Activated CD4-positive, CD25-positive, alpha-beta regulatory T cell treated with anti-CD3 and anti-CD28 coated beads, Interleukin-2, amount 50 U/mL, for 16 hours (primary cell): ENCODE measurements around the gene DIRAS1.

ENCODE experiments used
- DNase-seq: peaks from one replicate; pipeline ENCODE4 v3.0.0-alpha.2; 2020; ENCODE audit warnings: low read depth, low spot score

Gene DIRAS1, protein sequence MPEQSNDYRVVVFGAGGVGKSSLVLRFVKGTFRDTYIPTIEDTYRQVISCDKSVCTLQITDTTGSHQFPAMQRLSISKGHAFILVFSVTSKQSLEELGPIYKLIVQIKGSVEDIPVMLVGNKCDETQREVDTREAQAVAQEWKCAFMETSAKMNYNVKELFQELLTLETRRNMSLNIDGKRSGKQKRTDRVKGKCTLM

DNA sequence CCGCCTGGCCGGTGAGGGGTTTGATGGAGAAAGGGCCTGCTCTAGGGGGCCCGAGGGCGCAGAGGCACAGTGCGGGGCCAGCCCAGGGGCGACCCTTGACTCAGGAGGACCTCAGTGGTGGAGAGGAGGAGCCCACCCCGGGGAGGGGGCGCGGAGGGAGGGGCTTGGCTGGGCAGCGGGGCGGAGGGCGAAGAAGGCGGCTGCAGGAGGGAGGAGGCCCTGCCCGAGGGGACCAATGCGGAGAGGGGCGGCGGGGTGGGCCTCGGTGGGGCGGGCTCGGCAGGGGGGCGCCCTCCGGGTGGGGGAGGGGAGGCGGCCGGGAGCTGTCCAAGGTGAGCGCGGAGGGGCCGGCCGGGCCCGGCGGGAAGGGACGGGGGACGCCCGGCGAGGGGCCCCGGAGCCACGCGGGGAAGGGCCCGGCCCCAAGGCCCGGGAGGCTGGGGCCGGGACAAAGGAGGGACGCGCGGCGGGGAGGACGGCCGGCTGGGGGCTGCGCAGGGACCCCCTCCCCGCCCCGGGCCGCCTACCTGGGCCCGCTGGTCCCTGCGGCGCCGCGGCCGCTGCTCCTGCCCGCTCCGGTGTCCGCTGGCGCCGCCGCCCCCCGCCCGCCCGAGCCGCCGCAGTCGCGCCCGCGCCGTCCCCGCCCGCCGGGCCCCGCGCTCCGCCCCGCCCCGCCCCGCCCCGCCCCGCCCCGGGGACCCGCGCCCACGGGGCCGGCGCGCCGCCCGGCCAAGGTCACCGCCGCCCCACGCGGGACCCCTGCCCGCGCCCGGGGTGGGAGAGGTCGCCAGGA lies at the start of gene DIRAS1:
DIRAS1 (minus strand) TSS at position 596 of the 793 bp plus-strand sequence. CDS start 3,566 bp downstream, outside the sequence.
- no peak for DNase-seq

DNA sequence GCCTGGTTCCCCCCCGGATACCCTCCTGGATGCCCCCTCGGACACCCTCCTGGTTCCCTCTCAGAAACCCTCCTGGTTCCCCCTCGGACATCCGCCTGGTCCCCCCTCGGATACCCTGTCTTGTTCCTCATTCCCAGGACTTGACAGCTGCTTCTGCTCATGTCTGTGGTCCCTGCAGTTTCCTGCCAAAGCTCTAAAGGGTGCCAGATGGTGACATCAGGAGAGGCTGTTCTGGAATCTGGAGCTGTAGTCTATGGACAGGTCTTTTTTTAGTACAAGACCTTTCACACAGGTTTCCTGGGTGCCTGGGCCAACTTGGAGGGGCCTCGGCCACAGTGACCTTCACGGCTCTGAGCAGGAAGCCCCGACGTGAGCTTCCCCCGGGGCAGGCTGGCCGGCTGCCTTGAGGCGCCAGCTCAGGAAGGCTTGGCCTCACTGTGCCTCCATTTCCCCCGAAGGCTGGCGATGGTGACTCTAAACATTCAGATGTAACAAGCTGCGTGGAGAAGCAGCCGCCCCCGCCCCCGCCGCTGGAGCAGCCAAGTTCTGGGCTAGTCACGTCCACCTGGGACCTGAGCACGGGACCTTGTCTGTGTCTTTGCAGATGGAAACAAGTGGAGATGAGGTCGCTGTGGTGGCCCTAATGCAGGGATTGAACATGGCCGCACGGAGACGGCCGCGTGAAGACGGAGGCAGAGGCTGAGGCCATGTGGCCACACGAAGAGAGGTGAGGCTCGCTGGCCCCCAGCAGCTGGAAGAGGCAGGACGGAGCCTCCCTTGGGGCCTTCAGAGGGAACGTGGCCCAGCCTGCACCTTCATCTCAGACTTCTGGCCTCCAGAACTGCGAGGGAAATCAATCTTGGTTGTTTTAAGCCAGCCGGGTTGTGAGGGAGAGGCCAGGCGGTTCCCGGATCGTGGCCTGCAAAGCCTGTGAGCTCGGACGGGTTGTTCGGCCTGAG lies 49.2 kb upstream of the DIRAS1 start:
- no peak for DNase-seq

DNA sequence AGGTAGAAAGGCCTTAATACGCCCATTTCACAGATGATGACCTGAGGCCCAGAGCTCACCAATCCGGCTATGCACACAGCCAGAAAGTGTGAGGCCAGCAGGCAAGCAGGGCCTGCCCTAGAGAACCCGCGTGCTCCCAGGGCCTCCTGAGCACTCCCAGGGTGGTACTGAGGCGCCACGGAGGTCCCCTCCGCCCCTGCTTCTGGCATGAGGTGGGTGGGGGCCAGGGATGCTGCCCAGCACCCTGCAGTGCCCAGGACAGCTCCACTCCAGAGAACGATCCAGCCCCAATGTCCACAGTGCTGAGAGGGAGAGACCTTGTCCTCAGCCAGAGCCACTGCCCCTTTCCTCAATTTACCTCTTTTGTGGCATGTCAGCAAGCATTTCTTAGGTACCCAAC lies 48.0 kb upstream of the DIRAS1 start:
- DNase-seq = no peak

DNA sequence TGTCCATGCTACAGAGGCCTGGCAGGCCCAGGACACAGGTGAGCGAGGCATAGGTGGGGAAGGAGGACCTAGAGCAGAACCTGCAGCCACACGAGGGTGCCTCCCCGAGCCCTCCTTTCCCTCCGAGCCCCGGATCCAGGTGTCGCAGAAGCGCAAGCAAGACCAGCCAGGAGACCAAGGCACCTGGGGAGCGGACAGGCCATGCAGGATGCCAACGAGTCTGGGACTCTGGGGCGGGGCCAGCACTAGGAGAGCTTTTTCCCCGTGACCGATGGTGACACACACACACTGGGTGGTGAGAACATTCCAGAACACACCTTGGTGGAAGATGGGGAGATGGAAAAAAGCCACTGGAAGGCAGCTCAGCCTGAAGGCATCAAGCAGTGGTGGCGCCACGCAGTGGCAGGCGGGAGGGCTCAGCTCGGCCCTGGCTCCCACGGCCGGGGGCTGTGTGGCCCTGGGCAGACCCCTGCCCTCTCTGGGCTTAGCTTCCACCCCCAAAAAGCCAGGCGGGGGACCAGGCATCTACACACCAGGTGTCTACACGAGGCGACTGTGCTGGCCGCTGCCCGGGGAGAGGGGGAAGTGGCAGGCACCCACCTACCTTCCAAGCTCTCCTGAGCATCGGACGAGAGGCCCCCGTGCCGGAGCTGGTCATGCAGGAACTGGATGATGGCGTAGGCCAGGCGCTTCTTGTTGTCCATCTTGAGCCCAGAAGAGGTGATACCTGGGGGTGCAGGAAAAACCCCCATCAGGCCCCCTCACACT lies 47.4 kb upstream of the DIRAS1 start:
- no peak for DNase-seq

DNA sequence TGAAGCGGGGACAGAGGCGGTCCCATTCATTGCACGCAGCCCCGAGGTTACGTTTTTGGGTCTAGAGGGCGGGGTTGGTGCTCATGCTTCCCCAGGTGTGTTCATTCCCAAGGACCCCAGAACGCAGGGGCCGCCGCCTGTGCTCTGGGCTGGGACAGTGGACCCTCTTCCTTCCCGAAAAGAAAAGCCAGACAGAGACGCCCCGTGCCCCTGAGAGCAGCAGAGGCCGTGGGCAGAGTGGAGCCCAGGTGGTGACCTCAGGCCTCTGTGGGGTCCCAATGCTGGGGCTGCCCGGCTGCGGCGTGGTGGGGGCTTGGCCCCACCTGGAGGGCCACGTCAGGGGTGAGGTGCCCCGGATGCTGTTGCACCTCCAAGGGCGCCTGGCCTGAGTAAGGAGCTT lies 46.5 kb upstream of the DIRAS1 start:
- no peak for DNase-seq

DNA sequence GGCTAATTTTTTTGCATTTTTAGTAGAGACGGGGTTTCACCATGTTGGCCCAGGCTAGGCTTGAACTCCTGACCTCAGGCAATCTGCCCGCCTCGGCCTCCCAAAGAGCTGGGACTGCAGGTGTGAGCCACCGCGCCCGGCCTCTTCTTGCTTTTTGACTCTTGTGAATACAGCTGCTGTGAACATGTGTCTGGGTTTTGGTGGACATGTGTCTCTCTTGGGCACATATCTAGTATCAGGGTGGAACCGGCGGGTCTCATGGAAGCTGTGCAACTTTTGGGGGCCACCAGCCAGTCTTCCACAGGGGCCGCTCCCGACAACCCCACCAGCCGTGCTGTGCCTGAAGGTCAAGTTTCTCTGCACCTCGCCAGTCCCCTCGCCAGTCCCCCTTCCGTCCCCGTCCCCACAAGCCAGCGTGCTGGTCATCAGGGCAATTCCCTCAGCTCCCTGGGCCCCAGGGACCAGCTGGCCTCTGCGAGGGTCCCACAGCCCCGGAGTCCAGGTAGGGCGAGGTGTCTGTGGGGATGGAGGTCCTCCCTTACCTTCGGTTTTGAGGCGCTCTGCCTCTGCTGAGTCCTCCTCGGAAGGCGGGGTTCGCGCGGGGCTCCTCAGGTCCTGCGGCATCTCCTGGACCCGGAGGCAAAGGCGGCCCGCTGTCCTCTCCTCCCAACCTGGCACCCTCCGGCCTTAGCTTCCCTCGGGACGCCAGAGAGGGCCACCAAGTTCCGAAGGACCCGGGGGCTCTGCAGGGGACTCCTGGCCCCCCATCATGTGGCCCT lies 45.6 kb upstream of the DIRAS1 start:
- no peak for DNase-seq

DNA sequence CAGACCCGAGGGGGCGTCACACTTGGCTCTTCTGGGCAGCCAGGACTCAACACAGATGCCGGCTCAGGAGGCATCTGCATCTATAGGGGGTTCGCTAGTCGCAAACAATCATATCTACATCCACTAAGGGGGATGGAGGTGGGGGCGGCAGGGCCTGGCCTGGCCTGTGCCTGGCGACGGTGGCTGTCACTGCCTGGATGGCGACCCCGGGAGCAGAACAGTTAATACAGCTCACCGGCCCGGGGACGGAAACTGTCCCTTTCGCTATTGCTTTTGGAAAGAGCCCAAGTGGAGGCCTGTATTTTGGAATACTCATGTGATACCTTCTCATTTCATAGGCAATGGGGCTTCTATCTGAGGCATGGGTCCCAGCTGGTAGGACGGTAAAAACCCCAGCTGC lies 44.2 kb upstream of the DIRAS1 start:
- no peak for DNase-seq

DNA sequence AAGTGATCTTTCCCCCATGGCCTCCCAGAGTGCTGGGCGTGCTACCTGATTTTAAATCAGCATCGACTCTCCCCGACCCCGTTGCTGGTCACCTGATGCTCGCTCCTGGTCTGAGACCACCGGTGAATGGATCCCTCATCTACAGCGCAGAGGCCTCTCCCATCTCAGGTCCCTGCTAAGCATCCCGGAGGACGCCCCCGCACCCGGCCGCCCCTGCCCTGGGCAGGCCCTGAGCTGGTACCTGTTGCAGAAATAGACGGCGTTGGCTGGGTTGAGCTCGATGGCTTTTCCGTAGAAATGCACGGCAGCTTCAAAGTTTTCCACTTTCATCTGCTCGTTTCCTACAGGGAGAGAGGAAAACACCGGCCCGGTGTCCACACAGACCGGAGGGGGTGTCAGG lies 43.8 kb upstream of the DIRAS1 start:
- DNase-seq = no peak

DNA sequence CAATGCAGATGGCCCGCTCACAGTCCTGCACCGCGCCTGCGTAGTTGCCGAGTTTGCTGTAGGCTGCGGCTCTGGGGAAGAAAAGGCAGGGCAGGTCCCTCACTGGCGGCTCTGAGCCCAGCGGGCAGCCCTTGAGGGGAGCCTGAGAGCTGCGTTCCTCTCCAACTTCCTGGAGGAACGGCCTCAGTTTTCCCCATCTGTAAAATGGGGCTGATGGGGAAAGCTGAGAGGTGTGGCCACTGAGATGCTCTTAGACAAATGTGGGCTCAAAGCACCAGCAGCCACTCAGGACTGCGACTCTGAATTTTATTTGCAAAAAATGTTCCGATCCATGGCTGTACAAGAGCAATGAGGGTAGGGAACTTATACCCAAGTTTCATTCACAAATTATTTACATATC lies 42.5 kb upstream of the DIRAS1 start:
- DNase-seq = no peak

DNA sequence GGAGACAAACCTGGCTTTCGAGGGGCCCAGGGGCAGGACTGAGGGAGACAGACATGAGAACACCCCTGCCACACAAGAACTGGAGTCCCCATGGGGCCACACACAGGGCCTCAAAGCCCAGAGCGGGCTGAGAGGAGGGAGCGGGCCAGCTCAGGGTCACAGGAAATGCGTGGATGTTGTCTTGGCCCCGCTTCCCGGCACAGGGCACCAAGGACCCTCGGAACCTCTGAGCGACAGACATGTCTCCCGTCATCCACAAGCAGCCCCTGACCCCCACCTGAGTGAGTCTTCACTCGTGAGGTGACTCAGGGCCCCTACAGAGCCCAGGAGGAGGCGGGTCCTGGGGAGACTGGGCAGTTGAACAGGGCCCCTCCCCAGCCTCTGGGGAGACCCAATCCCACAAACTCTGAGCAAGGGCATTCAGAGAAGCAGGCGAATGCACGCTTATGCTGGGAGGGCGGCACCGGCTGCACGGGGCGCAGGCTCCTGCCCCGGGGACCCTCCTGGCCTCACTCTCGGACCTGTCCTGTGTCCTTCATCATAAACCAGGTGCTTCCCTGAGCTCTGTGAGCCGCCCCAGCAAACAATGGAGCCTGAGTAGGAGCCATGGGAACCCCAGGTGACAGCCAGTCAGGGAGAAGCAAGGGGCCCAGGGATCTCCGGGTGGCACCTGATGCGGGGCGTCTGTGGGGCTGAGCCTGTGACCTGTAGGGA lies 41.8 kb upstream of the DIRAS1 start:
- DNase-seq = no peak

DNA sequence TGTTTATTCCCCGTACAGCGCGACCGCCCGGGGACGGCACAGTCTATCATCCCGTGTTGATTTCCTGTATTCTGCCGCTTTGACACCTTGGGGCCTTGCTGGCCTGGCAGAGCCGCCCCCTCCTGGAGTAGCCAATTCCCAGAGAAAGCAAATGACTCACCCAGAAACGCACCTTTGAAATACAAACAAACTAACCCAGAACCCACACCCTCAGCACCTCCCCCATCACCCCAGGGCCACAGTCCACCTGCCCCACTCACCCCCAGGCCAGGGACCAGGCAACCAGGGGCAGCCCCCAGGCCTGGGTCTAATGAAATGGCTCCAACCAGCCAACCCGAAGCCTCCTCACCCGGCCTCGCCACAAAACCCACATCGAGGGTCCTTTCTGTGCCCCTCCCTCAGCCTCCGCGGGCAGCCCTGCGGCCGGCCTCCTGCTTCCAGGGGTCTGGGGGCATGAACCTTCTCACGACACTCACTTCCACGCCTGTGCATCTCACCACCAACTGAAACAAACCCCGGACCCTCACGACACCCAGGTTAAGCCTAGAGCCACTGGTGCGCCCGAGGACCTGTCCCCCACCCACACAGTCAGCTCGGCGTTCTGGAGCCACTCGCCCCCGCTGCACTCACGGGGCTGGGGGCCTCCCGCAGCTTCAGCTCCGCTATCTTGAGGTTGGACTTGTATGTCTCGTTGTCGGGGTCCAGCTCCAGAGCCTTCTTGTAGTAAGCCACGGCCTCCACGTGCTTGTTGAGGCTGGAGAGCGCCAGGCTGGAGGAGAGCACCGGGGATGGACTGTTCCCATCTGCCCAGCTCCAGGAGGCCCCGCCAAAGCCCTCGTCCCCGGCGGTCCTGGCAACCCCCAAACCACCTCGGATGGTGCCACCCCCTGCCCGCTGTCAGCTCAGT lies 41.0 kb upstream of the DIRAS1 start:
- DNase-seq = no peak

DNA sequence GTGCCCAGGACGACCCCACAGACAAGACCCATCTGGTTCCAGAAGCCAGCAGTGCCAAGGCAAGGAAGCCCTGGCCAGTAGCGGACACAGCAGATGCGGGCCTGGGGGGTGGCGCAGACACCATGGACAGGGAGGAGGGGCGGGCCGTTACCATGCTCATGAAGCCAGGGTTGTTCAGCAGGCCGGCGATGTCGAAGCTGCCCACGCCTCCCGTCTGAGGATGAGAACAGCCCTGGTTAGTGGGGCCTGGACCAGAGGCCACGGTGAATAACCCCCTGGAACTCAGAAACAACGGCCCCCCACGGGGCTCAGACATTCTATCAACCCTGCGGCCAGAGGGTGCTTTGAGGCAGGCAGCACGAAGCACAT lies 40.1 kb upstream of the DIRAS1 start:
- DNase-seq = no peak

DNA sequence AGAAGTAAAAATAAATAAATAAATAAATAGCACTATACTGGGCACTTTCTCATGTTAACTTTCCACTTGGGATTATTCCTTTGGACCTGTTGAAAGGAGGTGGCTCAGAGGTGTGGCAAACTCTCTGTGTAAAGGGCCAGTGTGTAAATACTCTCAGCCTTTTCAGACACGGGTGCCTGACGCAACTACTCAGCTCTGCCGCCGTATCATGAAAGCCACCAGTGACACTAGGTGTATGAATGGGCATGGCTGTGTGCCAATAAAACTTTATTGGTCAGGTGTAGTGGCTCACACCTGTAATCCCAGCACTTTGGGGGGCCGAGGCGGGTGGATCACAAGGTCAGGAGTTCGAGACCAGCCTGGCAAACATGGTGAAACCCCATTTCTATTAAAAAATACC lies 38.8 kb upstream of the DIRAS1 start:
- DNase-seq = no peak

DNA sequence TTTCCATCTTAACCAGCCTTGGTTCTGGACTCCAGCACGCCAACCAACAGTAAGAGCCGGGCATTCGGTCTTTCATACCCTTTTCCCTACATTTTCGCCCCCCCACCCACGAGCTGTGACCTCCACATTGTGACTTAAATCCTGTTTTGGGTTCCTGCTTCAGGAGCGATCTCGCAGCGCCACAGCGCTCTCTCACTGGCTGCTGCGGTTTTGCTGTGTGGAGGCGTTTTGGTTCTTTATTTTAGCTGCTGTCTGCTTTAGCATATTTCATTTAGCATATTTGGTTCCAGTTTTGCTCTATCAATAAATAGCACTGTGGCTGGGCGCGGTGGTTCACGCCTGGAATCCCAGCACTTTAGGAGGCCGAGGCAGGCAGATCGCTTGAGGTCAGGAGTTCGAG lies 38.2 kb upstream of the DIRAS1 start:
- DNase-seq = no peak

DNA sequence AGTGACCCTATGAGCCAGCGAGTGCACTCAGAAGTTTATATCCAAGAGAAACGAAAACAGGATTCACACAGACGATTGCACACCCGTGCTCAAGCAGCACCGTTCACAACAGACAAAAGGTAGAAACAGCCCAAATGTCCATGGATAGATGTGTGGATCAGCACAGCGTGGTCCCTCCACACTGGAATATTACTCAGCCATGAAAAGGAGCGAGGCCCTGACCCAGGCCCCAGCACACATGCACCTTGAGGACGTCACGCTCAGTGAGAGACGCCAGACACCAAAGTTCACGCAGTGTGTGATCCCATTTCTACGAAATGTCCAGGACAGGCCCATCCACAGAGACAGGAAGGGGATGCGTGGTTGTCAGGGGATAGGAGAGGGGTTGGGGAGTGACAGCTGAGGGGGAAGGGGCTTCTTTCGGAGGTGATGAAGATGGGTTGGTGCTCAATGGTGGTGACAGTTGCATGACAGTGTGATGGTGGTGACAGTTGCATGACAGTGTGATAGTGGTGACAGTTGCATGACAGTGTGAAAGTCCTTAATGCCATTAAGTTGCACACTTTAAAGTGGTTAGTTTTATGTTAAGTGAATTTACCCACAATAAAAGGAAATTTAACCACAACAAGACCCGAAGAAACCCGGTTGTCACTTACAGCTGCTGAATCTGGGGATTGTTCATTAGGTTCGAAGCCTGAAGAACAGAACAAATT lies 37.6 kb upstream of the DIRAS1 start:
- DNase-seq = no peak

DNA sequence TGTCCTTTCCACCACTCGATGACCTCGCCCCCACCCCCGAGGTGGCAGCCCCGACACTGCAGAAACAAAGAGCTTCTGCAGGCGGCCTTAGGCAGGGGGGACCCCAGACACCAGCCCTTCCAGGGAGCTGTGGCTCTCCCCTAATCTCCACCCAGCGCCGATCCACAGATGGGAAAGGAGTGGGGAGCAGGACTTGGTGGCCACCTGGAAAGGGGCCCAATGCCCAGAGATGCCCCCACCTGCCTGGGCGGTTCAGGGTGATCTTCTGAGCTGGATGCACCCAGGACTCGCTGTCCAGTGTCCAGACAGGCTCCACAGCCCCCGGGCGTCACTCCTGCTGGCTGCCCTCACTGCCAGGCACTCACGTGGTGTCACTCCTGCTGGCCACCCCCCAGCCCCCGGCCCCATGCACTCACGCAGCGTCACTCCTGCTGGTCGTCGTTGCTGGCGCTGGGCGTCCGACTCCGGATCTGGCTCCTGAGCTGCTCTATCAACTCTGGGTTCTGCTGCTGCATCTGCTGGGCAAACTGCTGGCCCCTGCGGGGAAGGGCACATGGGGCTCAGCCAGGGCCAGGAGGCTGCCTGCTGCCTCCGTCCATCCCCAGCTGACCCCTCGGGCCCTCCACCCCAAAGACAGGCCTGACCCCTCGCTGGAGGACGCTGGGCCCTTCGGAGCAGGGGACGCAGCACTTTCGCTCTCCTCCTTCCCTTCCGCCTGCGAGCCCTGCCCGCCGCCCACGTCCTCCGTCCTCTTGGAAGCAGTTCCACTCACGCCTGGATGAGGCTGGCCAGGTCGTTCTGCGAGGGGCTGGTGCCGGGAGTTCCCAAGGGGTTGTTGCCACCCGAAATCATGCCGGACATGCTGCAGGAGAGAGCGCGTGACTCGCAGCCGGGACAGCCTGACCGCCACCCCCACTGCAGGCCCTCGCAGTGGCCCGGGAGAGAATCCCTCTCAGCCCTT lies 36.0 kb upstream of the DIRAS1 start:
- no peak for DNase-seq

DNA sequence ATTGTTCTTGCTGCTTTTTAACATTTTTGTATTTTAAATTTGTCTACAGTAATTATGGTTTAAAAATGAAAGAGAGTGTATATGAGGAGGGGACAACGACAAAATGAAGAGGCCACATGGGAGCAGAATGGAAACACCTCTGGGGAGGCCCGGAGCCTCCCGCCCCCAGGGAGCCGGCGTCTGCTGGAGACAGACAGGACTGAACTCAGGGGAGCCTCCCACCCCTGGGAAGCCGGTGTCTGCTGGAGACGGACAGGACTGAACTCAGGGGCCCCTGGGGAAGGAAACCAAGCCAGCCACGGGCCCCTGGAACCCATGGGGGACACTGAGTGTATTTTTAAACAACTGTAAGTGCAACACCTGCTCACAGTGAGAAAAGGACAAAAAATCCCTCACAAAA lies 35.3 kb upstream of the DIRAS1 start:
- DNase-seq = no peak
